Stomach (tissue), 9 donors: ENCODE data around the gene SAMM50. TPM values are rescaled to one million over a fixed set of nuclear protein-coding genes. Genes with fewer than 3 reads are reported as not detected.

Experiments
- DNase-seq, 2 donors: peaks; one replicate each; pipeline versions ENCODE4 v3.0.0 to v3.0.0-alpha.2; 2013 to 2019
- H3K27ac ChIP-seq, 5 donors: fragments of 200-600 bp in 4 of 5; sonication (generic) in 4 of 5; one replicate each; pipeline ENCODE4 v1.5.1; 2013 to 2019; ENCODE audit warnings: mild to moderate bottlenecking in 1 of 5, moderate library complexity in 1 of 5
- H3K27me3 ChIP-seq, 3 donors: fragments of 200-600 bp; sonication (generic); one replicate each; pipeline ENCODE4 v1.5.1; 2017 to 2019; ENCODE audit warnings: mixed run types in 1 of 3
- H3K36me3 ChIP-seq, 4 donors: fragments of 200-600 bp; sonication (generic); 1 replicate in 3 of 4; 2 replicates in 1 of 4; pipeline ENCODE4 v1.5.1; 2016 to 2019
- H3K4me1 ChIP-seq, 4 donors: fragments of 200-600 bp; sonication (generic); one replicate each; pipeline ENCODE4 v1.5.1; 2016 to 2019
- H3K4me3 ChIP-seq, 4 donors: fragments of 200-600 bp; sonication (generic) in 3 of 4; one replicate each; pipeline ENCODE4 v1.5.1; 2016 to 2019; ENCODE audit warnings: mild to moderate bottlenecking in 1 of 4
- H3K9me3 ChIP-seq, 4 donors: fragments of 200-600 bp; sonication (generic); one replicate each; pipeline ENCODE4 v1.5.1; 2016 to 2019
- CTCF ChIP-seq, 7 experiments: fragments of 450-650 bp in 4 of 7; fragments of 200-600 bp in 3 of 7; sonication (generic) in 3 of 7; IDR thresholded peaks; one replicate each; pipeline ENCODE4 v1.5.1; 2016 to 2019; ENCODE audit warnings: antibody characterized with exemption in 7 of 7, control low read depth in 2 of 7, mild to moderate bottlenecking in 1 of 7
- EP300 ChIP-seq: sonication (generic); formaldehyde crosslinking; IDR thresholded peaks from one replicate; pipeline ENCODE4 v1.6.1; 2017; ENCODE audit warnings: antibody characterized with exemption
- POLR2A ChIP-seq, 4 donors: fragments of 450-650 bp; IDR thresholded peaks; one replicate each; pipeline ENCODE4 v1.6.1; 2016; ENCODE audit warnings: antibody characterized with exemption in 4 of 4, control low read depth in 2 of 4, mild to moderate bottlenecking in 1 of 4, moderate library complexity in 1 of 4
- POLR2AphosphoS5 ChIP-seq, 3 donors: sonication (generic); formaldehyde crosslinking; IDR thresholded peaks; one replicate each; pipeline ENCODE4 v1.6.1; 2016; ENCODE audit warnings: antibody characterized with exemption in 3 of 3
- WGBS, 5 donors: extraction: QIAGEN DNeasy Blood & Tissue Kit in 3 of 5; methylation state at CpG; one replicate each; pipeline versions ENCODE4 v1.1.5 to v1.1.7; 2013 to 2018; 5-methylcytosine and 5-hydroxymethylcytosine counted together
- intact Hi-C: fragments of 100-400 bp; cut with DNase I; formaldehyde crosslinking; loops from one replicate; pipeline ENCODE4 v1.15.1; 2023; ENCODE audit warnings: low total_unique reads
- polyA plus RNA-seq, 3 donors: library from polyadenylated mRNA; stranded (reverse); fragments of 200-250 nt; gene quantifications; one replicate each; pipeline ENCODE4 v1.2.3, GENCODE V29; 2013
- total RNA-seq, 5 donors: library from RNA; depleted of rRNA; stranded (reverse); fragments of >200 nt; gene quantifications; one replicate each; pipeline versions ENCODE4 v1.1.0 to v1.2.3, GENCODE V29; 2014 to 2016
- donor health status: healthy with polysubstance abuse.
- donor health status: Bipolar disorder and iron deficiency.
- donor health status: healthy.

Gene SAMM50
- total and polyA plus RNA-seq, 8 donors, result 18.7 to 54.7 (median 33.3) TPM

GRCh38 chr22:43994006-43994405 lies 38.8 kb downstream of the SAMM50 start:
- DNase-seq, result no peak
- 87 to 96% (median 90%) methylated on average over 9 to 11 of the region's 11 CpGs for WGBS, 5 donors
- TF ChIP-seq POLR2A (IDR thresholded peaks at IDR 0.05), result no peak
- no peak for TF ChIP-seq POLR2AphosphoS5 (IDR thresholded peaks at IDR 0.05)
- no peak for TF ChIP-seq EP300
- TF ChIP-seq CTCF (IDR thresholded peaks at IDR 0.05), result no peak
- H3K4me3 ChIP-seq, result no peak overlapping the region
- intact Hi-C loops, result loop anchor here (5.0 to 10.0 kb wide), 2 partner anchors 91 to 633 kb away; no protein-coding TSS in a partner anchor
- H3K36me3 ChIP-seq, result peaks cover 62 to 98% (median 93%) of the 10 kb centered on the region in 4 donors
- H3K27me3 ChIP-seq, result no peaks in the 10 kb centered on the region
- H3K4me1 ChIP-seq, result peaks cover 0 to 3% (median 0%) of the 10 kb centered on the region in 4 donors
- no peak overlapping the region for H3K27ac ChIP-seq
- no peaks in the 10 kb centered on the region for H3K9me3 ChIP-seq

GRCh38 chr22:43994416-43994815 lies 39.2 kb downstream of the SAMM50 start:
- no peaks in the 10 kb centered on the region for H3K27me3 ChIP-seq
- H3K36me3 ChIP-seq, result peaks cover 59 to 98% (median 93%) of the 10 kb centered on the region in 4 donors
- peaks cover 0 to 3% (median 0%) of the 10 kb centered on the region in 4 donors for H3K4me1 ChIP-seq
- no peak for DNase-seq
- H3K27ac ChIP-seq, result no peak overlapping the region
- intact Hi-C loops, result loop anchor here (5.0 to 10.0 kb wide), 2 partner anchors 90 to 633 kb away; no protein-coding TSS in a partner anchor
- TF ChIP-seq POLR2A (IDR thresholded peaks at IDR 0.05) (no peak), CTCF (IDR thresholded peaks at IDR 0.05) (no peak), EP300 (no peak), POLR2AphosphoS5 (IDR thresholded peaks at IDR 0.05) (no peak)
- WGBS, 5 donors, result 75 to 92% (median 86%) methylated on average over 6 to 9 of the region's 9 CpGs
- no peak overlapping the region for H3K4me3 ChIP-seq
- H3K9me3 ChIP-seq, result no peaks in the 10 kb centered on the region

DNA sequence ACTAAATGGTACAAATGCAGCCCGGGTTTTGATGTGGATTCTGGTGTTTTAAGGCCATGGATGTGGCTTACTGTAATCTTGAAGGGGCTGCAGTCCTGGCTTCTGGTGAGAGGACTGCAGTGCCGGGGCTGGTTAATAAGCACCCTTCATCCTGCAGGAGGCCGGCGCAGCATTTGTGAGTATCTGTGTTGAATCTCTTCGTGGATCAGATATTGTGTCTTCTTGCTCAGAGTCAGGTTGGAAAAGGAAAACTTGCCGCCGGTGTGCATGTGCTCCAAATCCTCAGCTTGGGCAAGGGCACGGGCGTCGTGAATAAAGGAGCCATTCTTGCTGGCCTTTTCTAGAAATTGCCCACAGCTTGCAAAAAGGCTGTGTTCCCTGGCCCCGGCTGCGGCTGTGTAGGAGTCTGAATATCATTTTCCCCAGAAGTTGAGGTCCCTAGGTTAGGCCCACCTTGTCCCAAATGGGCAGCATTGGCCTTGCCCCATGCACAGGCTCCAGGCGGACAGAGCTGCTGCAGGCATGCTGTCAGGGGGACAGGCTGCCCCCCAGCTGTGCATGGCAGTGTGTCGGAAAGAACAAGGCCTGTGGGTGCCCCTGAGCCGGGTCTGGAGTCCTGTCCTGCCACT lies 39.9 kb downstream of the SAMM50 start:
- peaks cover 0 to 3% (median 0%) of the 10 kb centered on the region in 4 donors for H3K4me1 ChIP-seq
- H3K36me3 ChIP-seq, result peaks cover 52 to 95% (median 93%) of the 10 kb centered on the region in 4 donors
- intact Hi-C loops, result loop anchor here (10.0 kb wide), 1 partner anchor 90 kb away; no protein-coding TSS in a partner anchor
- DNase-seq, result no peak
- no peak overlapping the region for H3K27ac ChIP-seq
- H3K4me3 ChIP-seq, result peak overlapping the region in 2 of 4 donors; percentile 27 to 29
- WGBS, 5 donors, result 94 to 96% (median 96%) methylated on average over 14 to 15 of the region's 15 CpGs
- H3K9me3 ChIP-seq, result no peaks in the 10 kb centered on the region
- H3K27me3 ChIP-seq, result no peaks in the 10 kb centered on the region
- TF ChIP-seq POLR2AphosphoS5 (IDR thresholded peaks at IDR 0.05), result no peak

- Histone ChIP-seq H3K9me3 (no peaks in the 10 kb centered on the region), H3K4me1 (peaks cover 0 to 3% (median 0%) of the 10 kb centered on the region in 4 donors), H3K27ac (peak overlapping the region in 3 of 5 donors; percentile 32 to 42 (median 41)), H3K36me3 (peaks cover 47 to 90% (median 88%) of the 10 kb centered on the region in 4 donors), H3K4me3 (peak overlapping the region in 3 of 4 donors; percentile 16 to 29 (median 27)), H3K27me3 (no peaks in the 10 kb centered on the region)
- 63 to 91% (median 84%) methylated on average over 9 to 10 of the region's 10 CpGs for WGBS, 5 donors
- TF ChIP-seq POLR2AphosphoS5 (IDR thresholded peaks at IDR 0.05) (no peak), EP300 (no peak), POLR2A (IDR thresholded peaks at IDR 0.05) (no peak)
- no peak for DNase-seq
- intact Hi-C loops, result loop anchor here (10.0 kb wide), 1 partner anchor 89 kb away; no protein-coding TSS in a partner anchor
Observed at GRCh38 chr22:43995798-43996169, 40.5 kb downstream of the SAMM50 start.

DNA sequence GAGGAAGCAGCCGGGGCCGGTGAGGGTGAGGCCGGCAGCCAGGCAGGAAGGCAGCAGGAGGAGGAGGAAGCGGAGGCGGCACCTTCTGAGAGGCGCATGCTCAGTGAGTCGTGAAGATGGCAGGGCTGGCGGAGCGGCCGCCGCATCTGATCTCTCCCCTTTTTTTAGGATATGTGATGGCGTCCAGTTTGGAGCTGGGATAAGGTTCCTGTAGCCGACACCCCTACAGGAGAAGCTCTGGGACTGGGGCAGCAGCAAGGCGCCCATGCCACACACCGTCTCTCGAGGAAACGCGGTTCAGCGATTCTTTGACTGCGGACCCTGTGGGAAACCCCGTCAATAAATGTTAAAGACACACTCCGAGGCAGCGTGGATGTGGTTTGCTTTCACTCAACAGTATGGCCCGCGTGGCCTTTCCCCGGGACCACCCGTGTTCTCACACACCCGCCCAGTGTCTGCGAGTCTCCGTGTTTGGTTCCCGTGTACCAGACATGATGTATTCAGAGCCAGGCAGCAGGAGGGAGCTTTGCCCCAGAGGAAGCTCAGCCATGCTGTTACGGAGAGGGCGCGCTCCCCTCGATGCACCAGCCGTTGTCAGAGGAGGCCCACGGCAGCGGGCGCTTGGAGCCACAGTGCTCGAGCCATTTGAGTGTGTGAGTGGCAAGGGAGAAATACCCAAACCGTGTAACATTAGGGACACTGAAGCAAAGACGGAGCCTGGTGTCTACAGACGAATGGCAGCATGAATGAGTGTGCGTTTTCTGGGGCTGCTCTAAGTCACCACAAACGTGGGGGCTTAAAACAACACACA lies 41.1 kb downstream of the SAMM50 start:
- H3K9me3 ChIP-seq, result no peaks in the 10 kb centered on the region
- no peak for TF ChIP-seq CTCF (IDR thresholded peaks at IDR 0.05)
- TF ChIP-seq POLR2A (IDR thresholded peaks at IDR 0.05), result no peak
- TF ChIP-seq POLR2AphosphoS5 (IDR thresholded peaks at IDR 0.05), result no peak
- TF ChIP-seq EP300, result no peak
- DNase-seq, result peak; percentile 39 to 59
- peaks cover 45 to 84% (median 82%) of the 10 kb centered on the region in 4 donors for H3K36me3 ChIP-seq
- WGBS, 5 donors, result 82 to 88% (median 83%) methylated on average over 43 to 45 of the region's 45 CpGs
- no peaks in the 10 kb centered on the region for H3K27me3 ChIP-seq
- H3K4me1 ChIP-seq, result peaks cover 0 to 3% (median 0%) of the 10 kb centered on the region in 4 donors
- intact Hi-C loops, result loop anchor here (10.0 kb wide), 1 partner anchor 88 kb away; no protein-coding TSS in a partner anchor
- peak overlapping the region in 3 of 4 donors; percentile 16 to 29 (median 27) for H3K4me3 ChIP-seq
- H3K27ac ChIP-seq, result peak overlapping the region in 3 of 5 donors; percentile 32 to 42 (median 41)
